T-cell (primary cell): ENCODE data around the gene LONRF3. TPM values are rescaled to one million over a fixed set of nuclear protein-coding genes. Genes with fewer than 3 reads are reported as not detected.

ENCODE experiments used
- ATAC-seq, 4 experiments: fragments of 200-7000 bp in 3 of 4; fragments of 150-1000 bp in 1 of 4; cut with Tn5 transposase; replicated peaks in 1 of 4; 1 replicate in 3 of 4; 2 replicates in 1 of 4; pipeline ENCODE4 v1.10.0; 2021; ENCODE audit warnings: moderate library complexity in 3 of 4, mild to moderate bottlenecking in 2 of 4, moderate number of reproducible peaks in 1 of 4
- CTCF ChIA-PET, 2 donors: fragments of 300-600 bp; sonication (Branson Sonifier 250); formaldehyde crosslinking; loops; one replicate each; lab custom pipeline; 2022; ENCODE audit warnings: antibody characterized with exemption in 2 of 2; lab: Charles Lee
- POLR2A ChIA-PET, 2 donors: fragments of 300-600 bp; sonication (Branson Sonifier 250); formaldehyde crosslinking; loops; one replicate each; lab custom pipeline; 2022; ENCODE audit warnings: antibody characterized with exemption in 2 of 2; lab: Charles Lee
- DNase-seq, 35 experiments: peaks; one replicate each; pipeline versions ENCODE4 v3.0.0 to v3.0.0-alpha.2; 2013 to 2023
- H3K27ac ChIP-seq: one replicate; pipeline ENCODE4 v1.5.1; 2013; ENCODE audit warnings: low read length
- H3K27me3 ChIP-seq, 2 experiments: replicated peaks in 1 of 2; 1 replicate in 1 of 2; 2 replicates in 1 of 2; pipeline versions ENCODE4 v1.6.1 to v1.7.0; 2013; ENCODE audit warnings: low read length in 1 of 2, mixed read lengths in 1 of 2; ENCODE audit not compliant: control insufficient read depth in 2 of 2, insufficient read depth in 2 of 2; ENCODE audit errors: extremely low read depth in 1 of 2
- H3K36me3 ChIP-seq, 2 donors: 1 replicate in 1 of 2; 2 replicates in 1 of 2; pipeline versions ENCODE4 v1.6.1 to v1.7.0; 2013; ENCODE audit warnings: low read length in 1 of 2; ENCODE audit not compliant: control insufficient read depth in 2 of 2, insufficient read depth in 1 of 2; ENCODE audit errors: extremely low read depth in 1 of 2
- H3K4me1 ChIP-seq, 2 experiments: 1 replicate in 1 of 2; 2 replicates in 1 of 2; pipeline versions ENCODE4 v1.6.1 to v1.7.0; 2013; ENCODE audit warnings: low read length in 2 of 2, mixed read lengths in 1 of 2; ENCODE audit not compliant: insufficient read depth in 2 of 2, control insufficient read depth in 1 of 2; ENCODE audit errors: extremely low read depth in 1 of 2
- H3K4me3 ChIP-seq, 2 donors: 1 replicate in 1 of 2; 2 replicates in 1 of 2; pipeline versions ENCODE4 v1.5.1 to v1.7.0; 2013; ENCODE audit warnings: mild to moderate bottlenecking in 2 of 2, low read length in 1 of 2, moderate library complexity in 1 of 2; ENCODE audit not compliant: control insufficient read depth in 1 of 2; ENCODE audit errors: extremely low read depth in 1 of 2
- H3K9me3 ChIP-seq: 2 replicates; pipeline ENCODE4 v1.7.0; 2013
- H3K27ac Mint-ChIP-seq, 2 donors: one replicate each; pipeline ENCODE4 v1.8.0; 2020 to 2021; ENCODE audit warnings: mild to moderate bottlenecking in 2 of 2, mixed read lengths in 2 of 2
- H3K27me3 Mint-ChIP-seq, 2 donors: one replicate each; pipeline ENCODE4 v1.8.0; 2021 to 2022; ENCODE audit warnings: mixed read lengths in 2 of 2
- H3K36me3 Mint-ChIP-seq: one replicate; pipeline ENCODE4 v1.8.0; 2021; ENCODE audit warnings: mixed read lengths
- H3K4me1 Mint-ChIP-seq, 3 donors: one replicate each; pipeline ENCODE4 v1.8.0; 2020 to 2022; ENCODE audit warnings: mixed read lengths in 3 of 3, mild to moderate bottlenecking in 1 of 3
- H3K4me3 Mint-ChIP-seq, 3 donors: one replicate each; pipeline ENCODE4 v1.8.0; 2020 to 2022; ENCODE audit warnings: mild to moderate bottlenecking in 3 of 3, mixed read lengths in 3 of 3, moderate library complexity in 3 of 3
- H3K9me3 Mint-ChIP-seq, 3 donors: one replicate each; pipeline ENCODE4 v1.8.0; 2020 to 2022; ENCODE audit warnings: mixed read lengths in 3 of 3
- WGBS: methylation state at CpG from one replicate; pipeline ENCODE4 v1.1.5; 2013; ENCODE audit warnings: missing lambda C conversion rate; ENCODE audit not compliant: insufficient coverage; 5-methylcytosine and 5-hydroxymethylcytosine counted together
- total RNA-seq, 35 experiments: library from RNA in 6 of 35; stranded (reverse) in 6 of 35; fragments of 120-200 nt in 1 of 35; gene quantifications; one replicate each; pipeline versions ENCODE4 v1.2.1 to v1.2.4 and lab custom pipeline; 2013 to 2026

Gene LONRF3
- total RNA-seq, 5 donors from 2014 or later (not counting 1 experiment from before 2014, with no cell fraction given) = 3.6 to 11.7 (median 10.7) TPM

DNA sequence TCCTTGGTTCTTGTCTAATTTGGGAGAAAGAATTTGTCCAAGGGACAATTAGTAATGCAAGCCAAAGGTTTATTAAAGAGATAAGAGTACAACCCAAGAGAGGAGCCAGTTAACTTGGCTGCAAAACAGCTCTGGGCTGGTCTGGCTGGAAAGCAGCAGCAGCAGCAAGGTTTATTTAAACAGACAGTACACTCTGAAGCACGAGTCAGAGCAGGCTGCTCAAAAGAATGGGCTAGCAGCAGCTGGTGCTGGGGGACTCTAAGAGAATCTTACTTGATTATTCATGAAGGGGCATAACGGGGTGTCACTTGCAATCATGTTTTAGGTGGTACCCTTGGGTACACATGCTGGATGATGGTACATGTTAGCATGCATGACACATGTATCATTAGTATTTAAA lies 81.3 kb downstream of the LONRF3 start:
- Mint-ChIP-seq H3K36me3 (no peaks in the 10 kb centered on the region), H3K4me3 (no peak overlapping the region), H3K4me1 (no peaks in the 10 kb centered on the region), H3K27ac (no peak overlapping the region), H3K27me3 (peaks cover 1 to 30% of the 10 kb centered on the region in 2 donors), H3K9me3 (no peaks in the 10 kb centered on the region)
- H3K4me3 ChIP-seq = no peak overlapping the region
- H3K9me3 ChIP-seq = no peaks in the 10 kb centered on the region
- no peak for DNase-seq
- no peaks in the 10 kb centered on the region for H3K27me3 ChIP-seq
- no peaks in the 10 kb centered on the region for H3K36me3 ChIP-seq
- ATAC-seq = no peak
- ChIA-PET CTCF (no interaction called here), POLR2A (no interaction called here)
- H3K27ac ChIP-seq = no peak overlapping the region
- H3K4me1 ChIP-seq = no peaks in the 10 kb centered on the region
- WGBS = 60% methylated on average over 1 of the region's 2 CpGs

DNA sequence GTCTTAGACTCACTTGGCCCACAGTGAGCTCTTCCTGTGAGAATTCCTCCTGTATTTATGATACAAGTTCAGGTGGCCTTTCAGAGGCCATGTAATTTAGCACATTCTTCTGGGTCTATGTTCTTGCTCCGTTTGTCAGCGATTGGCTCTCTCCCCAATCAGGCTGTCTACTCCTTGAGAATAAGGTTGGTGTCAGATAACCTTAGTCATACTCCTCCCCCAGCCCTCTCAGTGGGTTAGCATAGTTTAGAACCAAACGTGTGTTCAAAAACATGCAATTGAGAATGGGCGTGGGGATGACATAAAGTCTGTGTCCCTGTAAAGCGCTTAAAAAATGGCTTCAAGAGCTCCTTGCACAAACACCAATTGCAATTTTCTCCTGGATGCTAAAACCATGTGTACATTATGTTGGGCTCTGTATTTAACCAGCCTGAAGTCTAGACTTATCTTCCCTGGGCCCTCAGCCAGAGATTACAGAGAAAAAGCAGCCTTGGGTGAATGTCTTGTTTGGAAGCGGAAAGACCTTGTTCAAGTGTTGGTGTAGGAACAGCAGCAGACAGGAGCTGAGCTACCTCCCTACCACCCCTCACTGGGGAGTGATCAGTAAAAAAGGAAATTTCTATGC lies 88.4 kb downstream of the LONRF3 start:
- Histone ChIP-seq H3K4me1 (no peaks in the 10 kb centered on the region), H3K36me3 (no peaks in the 10 kb centered on the region), H3K27ac (no peak overlapping the region), H3K27me3 (no peaks in the 10 kb centered on the region), H3K4me3 (no peak overlapping the region), H3K9me3 (no peaks in the 10 kb centered on the region)
- POLR2A ChIA-PET = no interaction called here
- H3K9me3 Mint-ChIP-seq = no peaks in the 10 kb centered on the region
- WGBS = no CpG with 5 or more reads among the region's 6 CpGs
- peaks cover 1 to 19% of the 10 kb centered on the region in 2 donors for H3K27me3 Mint-ChIP-seq
- H3K36me3 Mint-ChIP-seq = no peaks in the 10 kb centered on the region
- CTCF ChIA-PET = no interaction called here
- ATAC-seq = no peak
- no peak overlapping the region for H3K27ac Mint-ChIP-seq
- no peak overlapping the region for H3K4me3 Mint-ChIP-seq
- no peak for DNase-seq
- no peaks in the 10 kb centered on the region for H3K4me1 Mint-ChIP-seq

- H3K36me3 ChIP-seq = no peaks in the 10 kb centered on the region
- no peak overlapping the region for H3K27ac ChIP-seq
- ChIA-PET CTCF (interaction anchor here in 1 of 2 donors (0.6 kb wide), 1 partner anchor 12 kb away, joined by 3 read pairs; no protein-coding TSS in a partner anchor), POLR2A (no interaction called here)
- H3K4me1 Mint-ChIP-seq = no peaks in the 10 kb centered on the region
- no CpG with 5 or more reads among the region's 7 CpGs for WGBS
- no peak overlapping the region for H3K27ac Mint-ChIP-seq
- H3K36me3 Mint-ChIP-seq = no peaks in the 10 kb centered on the region
- H3K9me3 Mint-ChIP-seq = no peaks in the 10 kb centered on the region
- H3K4me3 ChIP-seq = no peak overlapping the region
- peaks cover 1 to 19% of the 10 kb centered on the region in 2 donors for H3K27me3 Mint-ChIP-seq
- ATAC-seq (no peak), DNase-seq (no peak)
- H3K9me3 ChIP-seq = no peaks in the 10 kb centered on the region
- no peaks in the 10 kb centered on the region for H3K4me1 ChIP-seq
- no peaks in the 10 kb centered on the region for H3K27me3 ChIP-seq
- H3K4me3 Mint-ChIP-seq = no peak overlapping the region
Observed at GRCh38 chrX:119063428-119063827, 89.0 kb downstream of the LONRF3 start.

DNA sequence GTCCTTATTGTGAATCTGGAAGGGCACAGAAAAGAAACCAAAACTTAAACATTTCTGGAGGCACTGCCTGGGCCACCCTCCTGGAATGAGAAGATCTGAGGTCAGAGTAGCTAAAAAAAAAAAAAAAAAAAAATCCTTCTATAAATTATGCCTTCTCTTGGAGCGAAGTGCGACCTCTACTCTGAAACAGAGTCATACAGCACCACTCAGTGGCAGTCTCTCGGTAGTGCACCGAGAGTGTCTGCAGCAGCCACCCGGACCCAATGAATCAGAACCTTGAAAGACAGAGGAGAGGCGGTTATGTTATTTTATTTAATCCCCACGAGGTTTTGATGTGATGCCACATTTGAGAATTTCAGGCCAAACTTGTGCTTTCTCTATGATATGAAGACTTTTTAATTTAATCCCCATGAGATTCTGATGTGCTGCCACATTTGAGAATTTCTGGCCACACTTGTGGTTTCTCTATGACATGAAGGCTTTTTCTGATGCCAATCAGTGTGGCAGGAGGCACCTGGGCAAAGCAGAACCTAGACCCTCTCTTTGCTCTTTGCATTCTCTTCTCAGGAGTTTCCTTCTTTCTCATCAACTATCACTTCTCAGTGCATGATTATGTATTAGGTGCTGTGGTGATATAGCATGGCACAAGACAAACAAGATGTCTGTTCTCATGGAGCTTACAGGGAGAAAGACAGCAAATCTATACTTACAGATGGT lies 92.8 kb downstream of the LONRF3 start:
- Mint-ChIP-seq H3K27me3 (peaks cover 0 to 9% of the 10 kb centered on the region in 2 donors), H3K4me3 (no peak overlapping the region), H3K9me3 (no peaks in the 10 kb centered on the region), H3K36me3 (no peaks in the 10 kb centered on the region), H3K4me1 (no peaks in the 10 kb centered on the region), H3K27ac (no peak overlapping the region)
- Histone ChIP-seq H3K4me3 (no peak overlapping the region), H3K27ac (no peak overlapping the region), H3K4me1 (no peaks in the 10 kb centered on the region), H3K36me3 (no peaks in the 10 kb centered on the region), H3K9me3 (no peaks in the 10 kb centered on the region), H3K27me3 (peaks cover 0 to 3% of the 10 kb centered on the region in 2 experiments)
- WGBS = no CpG with 5 or more reads among the region's 7 CpGs
- DNase-seq (peak in 21 of 35 experiments; percentile 1 to 52 (median 14)), ATAC-seq (peak in 1 of 4 experiments; percentile 36)
- POLR2A ChIA-PET = interaction anchor here in 1 of 2 donors (0.6 kb wide), 2 partner anchors 138 to 522 kb away, joined by 3 read pairs; no protein-coding TSS in a partner anchor
- CTCF ChIA-PET = interaction anchor here (0.6 to 1.5 kb wide), 8 partner anchors 15 to 375 kb away, joined by 3 to 7 read pairs (median 3); no protein-coding TSS in a partner anchor

Other genes with a start within 250 kb of the LONRF3 start
- 1 to 10 TPM in 2 of 5 donors, under 1 TPM in 2, not detected in 1; 0.50 to 1.1 (median 0.87) TPM for gene IL13RA1, start 247.0 kb upstream of the LONRF3 start, total RNA-seq
- gene ZCCHC12, start 150.8 kb upstream of the LONRF3 start, total RNA-seq = under 1 TPM in 1 of 5 donors, not detected in 4; 0.16 TPM
- not detected for gene CT47C1, start 98.4 kb downstream of the LONRF3 start, total RNA-seq
- not detected for gene KIAA1210, start 153.2 kb downstream of the LONRF3 start, total RNA-seq